Activated CD4-positive, alpha-beta T cell treated with anti-CD3 and anti-CD28 coated beads, Interleukin-2, amount 10 ng/mL, durations not matched to agents 7 days and 5 days (primary cell): ENCODE measurements around the gene BACH1. TPM values are rescaled to one million over a fixed set of nuclear protein-coding genes. Genes with fewer than 3 reads are reported as not detected.
A peak's percentile ranks its signal among the peaks of the same experiment; 100 is the strongest.
"Not testable (repeated sequence)": the region's sequence is repeated elsewhere in the genome, so short reads cannot be mapped to it uniquely, and the experiment has no call there.

Experiments used
- CTCF ChIA-PET: fragments of 350-600 bp; sonication (Branson Sonifier 250); formaldehyde crosslinking; loops from one replicate; lab custom pipeline; 2021; ENCODE audit warnings: antibody characterized with exemption; lab: Charles Lee
- POLR2A ChIA-PET: fragments of 350-600 bp; sonication (Branson Sonifier 250); formaldehyde crosslinking; loops from one replicate; lab custom pipeline; 2021; ENCODE audit warnings: antibody characterized with exemption; lab: Charles Lee
- DNase-seq: peaks from one replicate; pipeline ENCODE4 v3.0.0-alpha.2; 2020
- H3K27ac Mint-ChIP-seq: one replicate; pipeline ENCODE4 v1.8.0; 2021; ENCODE audit warnings: mild to moderate bottlenecking, moderate library complexity, mixed read lengths
- H3K27me3 Mint-ChIP-seq: one replicate; pipeline ENCODE4 v1.8.0; 2021; ENCODE audit warnings: mixed read lengths
- H3K36me3 Mint-ChIP-seq: one replicate; pipeline ENCODE4 v1.8.0; 2021; ENCODE audit warnings: low read depth, mixed read lengths
- H3K4me1 Mint-ChIP-seq: one replicate; pipeline ENCODE4 v1.8.0; 2021; ENCODE audit warnings: mixed read lengths
- H3K4me3 Mint-ChIP-seq: one replicate; pipeline ENCODE4 v1.8.0; 2021; ENCODE audit warnings: mild to moderate bottlenecking, moderate library complexity, mixed read lengths
- H3K9me3 Mint-ChIP-seq: one replicate; pipeline ENCODE4 v1.8.0; 2021; ENCODE audit warnings: mixed read lengths
- total RNA-seq, 2 experiments: library from RNA; stranded (reverse); gene quantifications; one replicate each; pipeline ENCODE4 v1.2.3, GENCODE V29; 2021

BACH1 gene
- 10 to 100 TPM; 21.1 to 23.4 TPM for total RNA-seq

DNA sequence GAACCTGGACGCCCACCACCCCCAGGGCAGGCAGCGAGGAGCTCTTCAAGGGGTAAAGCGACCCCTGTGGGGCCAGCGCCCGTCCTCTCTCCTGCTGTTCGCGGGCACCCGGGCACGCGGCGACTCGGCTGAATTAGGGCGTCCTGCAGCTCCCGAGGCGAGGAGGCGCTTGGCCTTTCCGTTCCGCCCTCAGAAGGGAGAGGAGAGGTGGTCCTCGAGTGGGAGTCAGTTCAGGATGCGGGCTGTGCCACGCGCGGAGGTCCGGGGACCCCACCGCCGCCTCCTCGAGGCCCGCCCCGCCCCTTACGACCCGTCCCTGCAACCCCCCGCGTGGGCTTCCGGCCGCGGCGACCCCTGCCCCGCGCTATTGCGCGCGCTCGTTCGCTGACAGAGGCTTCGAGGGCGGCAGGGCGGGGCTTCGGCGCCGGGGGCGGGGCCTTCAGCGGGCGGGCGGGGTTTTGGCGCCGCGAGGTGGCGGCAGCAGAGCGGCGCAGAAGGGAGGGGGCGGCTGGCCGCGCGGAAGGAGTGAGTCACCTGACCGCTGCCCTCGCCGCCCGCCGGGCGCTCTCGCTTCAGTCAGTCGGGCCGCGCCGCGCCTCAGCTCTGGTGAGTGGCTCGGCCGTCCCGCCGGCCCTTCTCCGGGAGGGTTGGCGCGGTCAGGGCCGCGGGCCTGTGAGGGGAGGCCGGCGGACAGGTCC, at the start of gene BACH1:
Gene BACH1, plus strand, starts transcription at position 575 of the 698 bp plus-strand sequence. CDS start 22,359 bp downstream, outside the sequence.
- H3K4me1 Mint-ChIP-seq, result peaks cover 57% of the 10 kb centered on the region
- ChIA-PET POLR2A (no interaction called here), CTCF (no interaction called here)
- H3K9me3 Mint-ChIP-seq, result peaks cover 4% of the 10 kb centered on the region
- peaks cover 3% of the 10 kb centered on the region for H3K36me3 Mint-ChIP-seq
- H3K27me3 Mint-ChIP-seq, result no peaks in the 10 kb centered on the region
- peak within 1 kb of the TSS; percentile 82 for H3K27ac Mint-ChIP-seq
- H3K4me3 Mint-ChIP-seq, result peak within 1 kb of the TSS; percentile 78
- DNase-seq, result peak; percentile 81

DNA sequence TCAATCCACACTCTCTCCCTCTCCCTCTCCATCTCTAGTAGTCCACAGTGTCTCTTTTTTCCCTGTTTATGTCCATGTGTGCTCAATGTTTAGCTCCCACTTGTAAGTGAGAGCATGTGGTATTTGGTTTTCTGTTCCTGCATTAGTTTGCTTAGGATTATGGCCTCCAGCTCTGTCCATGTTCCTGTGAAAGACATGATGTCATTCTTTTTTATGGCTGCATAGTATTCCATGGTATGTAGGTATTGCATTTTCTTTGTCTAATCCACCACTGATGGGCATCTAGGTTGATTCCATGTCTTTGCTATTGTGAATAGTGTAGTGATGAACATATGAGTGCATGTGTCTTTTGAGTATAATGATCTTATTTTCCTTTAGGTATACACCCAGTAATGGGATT, 49.4 kb upstream of the BACH1 start:
- CTCF ChIA-PET, result interaction anchor here (1.4 to 2.2 kb wide), 2 partner anchors 10 to 34 kb away, joined by 3 to 5 read pairs; no protein-coding TSS in a partner anchor
- POLR2A ChIA-PET, H3K36me3 Mint-ChIP-seq, H3K4me3 Mint-ChIP-seq, DNase-seq, H3K4me1 Mint-ChIP-seq, H3K27ac Mint-ChIP-seq: not testable (repeated sequence)
- peaks cover 24% of the 10 kb centered on the region for H3K9me3 Mint-ChIP-seq
- peaks cover 12% of the 10 kb centered on the region for H3K27me3 Mint-ChIP-seq

DNA sequence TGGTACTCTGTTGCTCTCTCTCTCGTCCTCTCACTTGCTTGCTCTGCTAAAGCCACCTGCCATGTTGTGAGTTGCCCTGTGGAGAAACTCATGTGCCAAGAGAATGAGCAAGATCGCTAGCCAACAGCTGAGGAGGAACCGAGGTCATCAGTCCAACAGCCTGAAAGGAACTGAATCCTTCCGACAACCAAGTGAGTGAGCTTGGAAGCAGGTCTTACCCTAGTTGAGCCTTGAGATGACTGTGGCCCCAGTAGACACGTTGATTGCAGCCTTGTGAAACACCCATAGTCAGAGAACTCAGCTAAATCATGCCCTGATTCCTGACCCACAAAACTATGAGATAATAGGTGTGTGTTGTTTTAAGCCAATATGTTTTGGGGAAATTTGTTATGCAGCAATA, 48.1 kb upstream of the BACH1 start:
- peaks cover 26% of the 10 kb centered on the region for H3K9me3 Mint-ChIP-seq

DNA sequence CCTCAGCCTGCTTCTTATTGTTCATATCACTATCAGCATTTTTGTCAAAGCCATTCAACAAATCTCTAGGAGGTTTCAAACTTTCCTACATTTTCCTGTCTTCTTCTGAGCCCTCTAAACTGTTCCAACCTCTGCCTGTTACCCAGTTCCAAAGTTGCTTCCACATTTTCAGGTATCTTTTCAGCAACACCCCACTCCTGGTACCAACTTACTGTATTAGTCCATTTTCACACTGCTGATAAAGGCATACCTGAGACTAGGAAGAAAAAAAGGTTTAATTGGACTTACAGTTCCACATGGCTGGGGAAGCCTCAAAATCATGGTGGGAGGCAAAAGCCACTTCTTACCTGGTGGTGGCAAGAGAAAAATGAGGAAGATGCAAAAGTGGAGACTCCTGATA, 44.9 kb upstream of the BACH1 start:
- H3K27ac Mint-ChIP-seq, CTCF ChIA-PET: not testable (repeated sequence)
- peaks cover 11% of the 10 kb centered on the region for H3K27me3 Mint-ChIP-seq

More for the DNA sequence above, 48.1 kb upstream of the BACH1 start:
- CTCF ChIA-PET, result interaction anchor here (0.5 kb wide), 1 partner anchor 599 kb away, joined by 3 read pairs; no protein-coding TSS in a partner anchor
- H3K27me3 Mint-ChIP-seq, result peaks cover 12% of the 10 kb centered on the region
- no peak for DNase-seq
- no peak overlapping the region for H3K4me3 Mint-ChIP-seq
- peaks cover 4% of the 10 kb centered on the region for H3K36me3 Mint-ChIP-seq
- POLR2A ChIA-PET, result no interaction called here
- H3K4me1 Mint-ChIP-seq, result no peaks in the 10 kb centered on the region
- H3K27ac Mint-ChIP-seq, result no peak overlapping the region

DNA sequence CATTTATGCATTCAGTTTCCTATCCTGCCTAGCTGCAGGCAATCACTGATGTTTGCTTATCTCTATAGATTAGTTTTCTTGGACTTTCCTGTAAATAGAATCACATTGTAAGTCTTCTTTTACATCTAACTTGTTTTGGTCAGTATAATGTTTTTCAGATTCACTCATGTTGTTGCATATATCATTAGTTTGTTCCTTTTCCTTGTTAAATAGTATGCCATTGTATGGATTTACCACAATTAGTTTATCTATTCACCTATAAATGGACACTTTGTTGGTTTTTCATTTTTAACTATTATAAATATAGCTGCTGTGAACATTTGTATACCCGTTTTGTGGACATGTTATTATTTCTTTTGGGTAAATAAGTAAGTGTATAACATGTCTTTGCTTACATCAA, 44.2 kb upstream of the BACH1 start:
- CTCF ChIA-PET, result no interaction called here
- H3K27me3 Mint-ChIP-seq, result peaks cover 5% of the 10 kb centered on the region

More for the DNA sequence above, 44.9 kb upstream of the BACH1 start:
- peaks cover 30% of the 10 kb centered on the region for H3K9me3 Mint-ChIP-seq
- H3K36me3 Mint-ChIP-seq, H3K4me1 Mint-ChIP-seq, H3K4me3 Mint-ChIP-seq, DNase-seq, POLR2A ChIA-PET: not testable (repeated sequence)

DNA sequence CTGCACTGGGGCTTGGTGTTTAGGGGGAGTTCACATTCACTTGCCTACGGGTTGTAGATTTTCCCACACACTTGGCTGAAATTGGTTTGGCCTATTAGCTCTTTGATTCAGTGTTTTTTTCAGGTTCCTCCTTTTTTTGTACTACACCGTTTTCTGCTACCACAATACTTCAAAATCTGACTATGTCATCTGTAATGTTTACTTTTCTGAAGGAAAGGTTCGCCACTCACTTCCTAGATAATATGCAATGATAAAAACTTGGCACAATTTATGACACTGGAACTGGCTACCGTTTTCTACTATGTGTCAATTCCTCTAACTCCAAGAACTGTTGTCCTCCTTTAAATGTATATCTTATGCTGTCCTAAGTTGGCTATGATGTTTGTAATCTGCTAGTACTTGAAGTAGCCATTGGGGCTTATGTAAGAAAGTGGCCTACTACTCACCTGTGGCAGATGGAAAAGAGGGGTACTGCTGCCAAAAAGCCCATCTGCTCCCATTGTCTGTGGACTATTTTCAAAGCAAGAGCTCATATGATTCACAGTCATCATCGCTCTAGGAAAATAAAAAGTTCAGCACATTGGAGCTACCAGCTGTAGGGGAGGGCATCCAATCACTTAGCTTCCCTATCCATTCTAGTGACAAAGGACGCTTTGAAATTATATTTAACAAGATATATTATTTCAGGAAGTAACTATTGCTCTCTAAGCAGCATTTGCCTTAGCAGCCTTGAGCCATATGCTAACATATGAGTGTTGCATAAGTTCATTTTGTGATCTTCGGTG, 42.4 kb upstream of the BACH1 start:
- DNase-seq, result no peak
- H3K4me3 Mint-ChIP-seq, result no peak overlapping the region
- no peaks in the 10 kb centered on the region for H3K4me1 Mint-ChIP-seq
- ChIA-PET POLR2A (no interaction called here), CTCF (no interaction called here)
- peaks cover 4% of the 10 kb centered on the region for H3K36me3 Mint-ChIP-seq
- H3K9me3 Mint-ChIP-seq, result peaks cover 30% of the 10 kb centered on the region
- H3K27me3 Mint-ChIP-seq, result peaks cover 1% of the 10 kb centered on the region
- no peak overlapping the region for H3K27ac Mint-ChIP-seq

More for the DNA sequence above, 44.2 kb upstream of the BACH1 start:
- no peak overlapping the region for H3K27ac Mint-ChIP-seq
- DNase-seq, result no peak
- POLR2A ChIA-PET, result no interaction called here
- peaks cover 30% of the 10 kb centered on the region for H3K9me3 Mint-ChIP-seq
- no peaks in the 10 kb centered on the region for H3K4me1 Mint-ChIP-seq
- H3K36me3 Mint-ChIP-seq, result peaks cover 4% of the 10 kb centered on the region
- H3K4me3 Mint-ChIP-seq, result no peak overlapping the region

DNA sequence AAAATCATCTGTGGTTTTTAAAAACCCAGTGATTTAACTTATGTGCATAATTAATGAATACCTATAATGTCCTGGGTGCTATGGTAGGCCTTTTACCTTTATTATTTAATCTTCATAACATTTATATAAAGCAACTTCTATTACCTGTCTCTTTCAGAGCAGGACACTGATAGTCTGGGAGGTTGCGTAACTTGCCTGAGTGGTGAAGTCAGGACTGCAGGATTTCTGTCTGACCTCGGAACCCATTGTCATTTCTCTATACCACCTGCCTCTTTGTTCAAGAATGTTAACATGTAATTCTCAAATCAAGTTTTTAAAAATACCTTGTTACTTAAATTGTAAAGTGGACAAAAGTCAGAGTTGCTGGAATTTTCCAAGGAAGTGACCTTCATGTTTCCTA, 41.0 kb upstream of the BACH1 start:
- H3K4me1 Mint-ChIP-seq, result no peaks in the 10 kb centered on the region
- DNase-seq, result no peak
- peaks cover 21% of the 10 kb centered on the region for H3K9me3 Mint-ChIP-seq
- peaks cover under 1% of the 10 kb centered on the region for H3K36me3 Mint-ChIP-seq
- POLR2A ChIA-PET, result no interaction called here
- no peak overlapping the region for H3K27ac Mint-ChIP-seq
- H3K4me3 Mint-ChIP-seq, result no peak overlapping the region
- CTCF ChIA-PET, result no interaction called here
- H3K27me3 Mint-ChIP-seq, result no peaks in the 10 kb centered on the region

DNA sequence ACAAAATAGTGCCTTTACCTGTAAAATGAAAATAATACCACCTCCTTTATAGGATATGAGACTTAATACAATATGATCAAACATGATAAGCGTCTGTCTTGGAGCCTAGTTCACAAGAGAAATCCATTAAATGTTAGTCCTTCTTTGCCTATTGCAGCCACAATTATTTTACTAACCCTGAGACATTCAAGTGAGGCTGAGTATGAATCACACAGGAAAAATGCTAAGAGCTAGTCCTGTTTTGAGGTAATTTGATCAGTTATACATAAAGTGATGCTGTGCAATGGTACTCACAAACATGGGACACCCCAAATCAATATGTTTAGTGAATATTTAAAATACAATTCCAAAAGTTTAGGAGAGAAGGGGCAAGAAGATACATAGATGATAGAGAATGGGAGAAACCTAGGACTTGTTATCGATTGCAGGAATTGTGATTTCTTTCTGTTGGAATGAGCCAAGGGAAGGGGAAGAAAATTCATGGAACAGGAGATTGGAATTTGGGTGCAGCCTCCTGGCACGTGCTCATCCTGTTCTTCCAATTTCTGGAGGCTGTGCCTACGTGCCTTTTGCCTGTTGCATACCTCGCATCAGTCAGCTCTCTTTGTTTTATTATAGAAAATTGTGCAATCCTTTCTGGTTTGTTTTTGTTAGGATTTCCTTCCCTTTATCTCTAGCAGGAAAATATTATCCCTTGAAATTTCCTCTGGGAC, 39.9 kb upstream of the BACH1 start:
- no peaks in the 10 kb centered on the region for H3K27me3 Mint-ChIP-seq
- H3K4me1 Mint-ChIP-seq, result no peaks in the 10 kb centered on the region
- CTCF ChIA-PET, result interaction anchor here (1.0 to 1.7 kb wide), 2 partner anchors 10 to 14 kb away, joined by 3 to 5 read pairs; no protein-coding TSS in a partner anchor

DNA sequence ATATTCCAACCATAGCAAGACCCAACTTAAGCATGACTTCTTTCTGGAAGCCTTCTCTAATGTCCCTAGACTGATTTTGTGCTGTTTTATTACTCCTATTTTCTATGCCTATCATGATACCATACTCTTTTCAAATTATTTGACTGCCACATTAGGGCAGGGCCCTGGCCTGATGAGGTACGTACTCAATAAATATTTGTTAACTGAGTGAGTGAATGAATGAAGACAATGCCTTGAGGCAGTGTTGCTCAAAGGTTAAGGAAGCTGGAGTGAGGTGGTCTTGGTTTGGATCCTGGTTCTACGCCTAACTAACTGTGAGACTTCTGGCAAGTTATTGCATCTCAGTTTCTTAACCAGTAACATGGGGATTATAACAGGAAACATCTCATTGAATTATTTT, 38.3 kb upstream of the BACH1 start:
- Mint-ChIP-seq H3K4me1 (no peaks in the 10 kb centered on the region), H3K27ac (no peak overlapping the region), H3K4me3 (no peak overlapping the region), H3K9me3 (peaks cover 3% of the 10 kb centered on the region), H3K36me3 (no peaks in the 10 kb centered on the region), H3K27me3 (no peaks in the 10 kb centered on the region)
- ChIA-PET POLR2A (no interaction called here), CTCF (interaction anchor here (0.8 to 1.7 kb wide), 2 partner anchors 15 to 60 kb away, joined by 3 to 5 read pairs; no protein-coding TSS in a partner anchor)
- no peak for DNase-seq

More for the DNA sequence above, 39.9 kb upstream of the BACH1 start:
- Mint-ChIP-seq H3K9me3 (peaks cover 11% of the 10 kb centered on the region), H3K4me3 (no peak overlapping the region), H3K36me3 (no peaks in the 10 kb centered on the region), H3K27ac (no peak overlapping the region)
- DNase-seq, result no peak
- POLR2A ChIA-PET, result interaction anchor here (0.6 kb wide), 1 partner anchor 11 kb away, joined by 3 read pairs; no protein-coding TSS in a partner anchor

DNA sequence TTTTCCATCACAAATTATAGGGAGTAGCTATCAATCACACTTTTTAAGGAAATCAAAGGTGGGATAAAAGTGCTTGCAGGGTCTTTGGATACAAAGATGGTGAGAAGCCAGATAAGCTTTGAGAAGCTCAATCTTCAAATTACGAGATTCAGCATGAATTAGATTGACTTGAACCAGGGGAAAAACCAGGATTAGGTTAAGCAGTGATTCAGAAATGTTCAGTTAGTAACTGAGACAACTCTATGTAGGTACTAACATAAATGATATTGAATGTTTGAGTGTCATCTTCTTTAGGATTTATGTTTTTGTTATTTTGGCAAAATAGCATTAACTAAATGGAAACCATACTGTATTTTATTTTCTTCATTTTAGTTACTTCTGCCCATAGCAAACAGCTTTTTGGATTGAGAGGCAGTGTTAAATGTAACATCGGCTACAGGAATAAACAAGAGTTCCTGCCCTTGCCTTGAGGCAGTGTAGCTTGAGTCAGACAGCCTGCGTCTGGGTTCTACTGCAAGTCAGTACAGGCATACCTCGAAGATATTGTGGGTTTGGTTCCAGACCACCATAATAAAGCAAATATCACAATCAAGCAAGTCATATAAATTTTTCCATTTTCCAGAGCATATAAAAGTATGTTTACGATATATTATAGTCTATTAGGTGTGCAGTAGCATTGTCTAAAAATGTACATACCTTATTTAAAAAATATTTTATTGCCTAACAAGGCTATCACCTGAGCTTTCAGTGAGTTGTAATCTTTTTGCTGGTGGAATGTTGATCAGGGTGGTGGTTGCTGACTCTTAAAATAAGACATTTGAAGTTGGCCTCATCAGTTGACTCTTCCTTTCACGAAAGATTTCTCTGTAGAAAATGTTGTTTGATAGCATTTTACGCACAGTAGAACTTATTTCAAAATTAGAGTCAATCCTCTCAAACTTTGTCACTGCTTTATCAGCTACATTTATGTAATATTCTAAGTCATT, 36.9 kb upstream of the BACH1 start:
- H3K36me3 Mint-ChIP-seq, result no peaks in the 10 kb centered on the region
- ChIA-PET POLR2A (interaction anchor here (0.7 kb wide), 1 partner anchor 31 kb away, joined by 5 read pairs; no protein-coding TSS in a partner anchor), CTCF (interaction anchor here (0.6 to 1.7 kb wide), 2 partner anchors 9 to 392 kb away, joined by 3 to 4 read pairs; no protein-coding TSS in a partner anchor)
- H3K4me3 Mint-ChIP-seq, result no peak overlapping the region
- no peak overlapping the region for H3K27ac Mint-ChIP-seq
- DNase-seq, result no peak
- H3K4me1 Mint-ChIP-seq, result no peaks in the 10 kb centered on the region
- H3K9me3 Mint-ChIP-seq, result no peaks in the 10 kb centered on the region
- H3K27me3 Mint-ChIP-seq, result no peaks in the 10 kb centered on the region

DNA sequence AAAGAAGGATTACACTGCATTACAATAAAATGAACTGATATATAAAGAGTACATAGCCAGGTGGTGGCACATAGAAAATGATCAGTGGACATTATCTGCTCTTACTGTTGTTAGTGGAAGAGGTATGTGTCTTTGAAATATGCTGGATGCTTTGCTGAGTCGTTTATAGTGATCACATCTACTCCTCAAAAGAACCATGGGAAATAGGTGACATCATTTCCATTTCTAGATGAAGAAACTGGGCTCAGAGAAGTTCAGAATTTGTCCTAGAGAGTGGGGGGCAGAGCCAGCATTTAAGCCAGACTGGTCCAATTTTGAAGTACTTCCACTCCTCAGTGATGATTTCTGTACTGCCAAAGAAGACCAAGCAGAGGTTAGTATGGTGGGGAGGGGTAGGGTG, 34.0 kb upstream of the BACH1 start:
- Mint-ChIP-seq H3K4me3 (no peak overlapping the region), H3K27me3 (no peaks in the 10 kb centered on the region), H3K27ac (no peak overlapping the region), H3K9me3 (no peaks in the 10 kb centered on the region), H3K4me1 (no peaks in the 10 kb centered on the region), H3K36me3 (no peaks in the 10 kb centered on the region)
- DNase-seq, result no peak
- CTCF ChIA-PET, result no interaction called here
- POLR2A ChIA-PET, result no interaction called here
